Keratinocyte (primary cell): Measurements from ENCODE around the gene WWC1. TPM values are rescaled to one million over a fixed set of nuclear protein-coding genes. Genes with fewer than 3 reads are reported as not detected.

Experiments used
- DNase-seq: peaks from one replicate; pipeline ENCODE4 v3.0.0-alpha.2; 2011; ENCODE audit warnings: low read depth, missing footprints, low spot score
- FAIRE-seq: peaks from 2 replicates; lab custom pipeline; 2011; peaks lifted over from hg19 to GRCh38; lab: Jason Lieb, UNC
- H2AFZ ChIP-seq: 2 replicates; pipeline ENCODE4 v1.6.0; 2012; ENCODE audit warnings: low read length, control low read depth, inconsistent platforms; ENCODE audit not compliant: control insufficient read depth
- H3K27ac ChIP-seq: 2 replicates; pipeline ENCODE4 v1.5.1; 2011; ENCODE audit warnings: low read length; ENCODE audit not compliant: control insufficient read depth, insufficient read depth
- H3K27me3 ChIP-seq: 3 replicates; pipeline ENCODE4 v1.6.0; 2011; ENCODE audit warnings: low read length; ENCODE audit not compliant: control insufficient read depth, insufficient read depth; ENCODE audit errors: extremely low read depth
- H3K36me3 ChIP-seq, 2 experiments: 2 replicates in 1 of 2; 3 replicates in 1 of 2; pipeline ENCODE4 v1.5.1; 2011; ENCODE audit warnings: low read length in 2 of 2, mild to moderate bottlenecking in 1 of 2; ENCODE audit not compliant: control insufficient read depth in 2 of 2, insufficient read depth in 2 of 2; ENCODE audit errors: extremely low read depth in 1 of 2
- H3K4me1 ChIP-seq: 3 replicates; pipeline ENCODE4 v1.5.1; 2011; ENCODE audit warnings: low read length; ENCODE audit not compliant: control insufficient read depth, insufficient read depth; ENCODE audit errors: extremely low read depth
- H3K4me2 ChIP-seq: 3 replicates; pipeline ENCODE4 v1.6.0; 2011; ENCODE audit warnings: low read depth, low read length; ENCODE audit not compliant: control insufficient read depth, insufficient read depth; ENCODE audit errors: extremely low read depth
- H3K4me3 ChIP-seq, 3 experiments: fragments of 200-600 bp in 1 of 3; sonication (generic) in 1 of 3; 2 replicates in 2 of 3; 3 replicates in 1 of 3; pipeline ENCODE4 v1.5.1; 2011 to 2016; ENCODE audit warnings: low read length in 3 of 3, mild to moderate bottlenecking in 3 of 3, control low read depth in 2 of 3, inconsistent platforms in 1 of 3, low read depth in 1 of 3, mixed read lengths in 1 of 3, mixed run types in 1 of 3, moderate library complexity in 1 of 3; ENCODE audit not compliant: control insufficient read depth in 2 of 3, insufficient read depth in 2 of 3; ENCODE audit errors: extremely low read depth in 1 of 3
- H3K79me2 ChIP-seq: 2 replicates; pipeline ENCODE4 v1.6.0; 2012; ENCODE audit warnings: low read length; ENCODE audit not compliant: control insufficient read depth, insufficient read depth
- H3K9ac ChIP-seq: 3 replicates; pipeline ENCODE4 v1.6.0; 2011; ENCODE audit warnings: low read length; ENCODE audit not compliant: control insufficient read depth, insufficient read depth; ENCODE audit errors: extremely low read depth
- H3K9me1 ChIP-seq: 3 replicates; pipeline ENCODE4 v1.6.0; 2011; ENCODE audit warnings: low read length; ENCODE audit not compliant: control insufficient read depth, insufficient read depth; ENCODE audit errors: extremely low read depth
- H3K9me3 ChIP-seq: 2 replicates; pipeline ENCODE4 v1.5.1; 2012; ENCODE audit warnings: low read depth, low read length; ENCODE audit not compliant: control insufficient read depth
- H4K20me1 ChIP-seq: 3 replicates; pipeline ENCODE4 v1.6.0; 2011; ENCODE audit warnings: low read length; ENCODE audit not compliant: control insufficient read depth, insufficient read depth; ENCODE audit errors: extremely low read depth
- EZH2 ChIP-seq: IDR thresholded peaks from one replicate; pipeline ENCODE4 v1.6.1; 2012; ENCODE audit warnings: inconsistent platforms, mild to moderate bottlenecking, low read length, moderate library complexity
- dilution Hi-C: fragments of 300-500 bp; cut with MboI; formaldehyde crosslinking; loops from one replicate; pipeline ENCODE4 v1.7.0; 2020; ENCODE audit warnings: low sequenced_read_pairs; ENCODE audit not compliant: extremely low pct_ligation_motif_present
- polyA plus RNA-seq, 5 experiments: library from polyadenylated mRNA; depleted of rRNA in 3 of 5; stranded (reverse) in 3 of 5; stranded (forward) in 1 of 5; unstranded in 1 of 5; fragments of >200 nt; gene quantifications; 1 replicate in 1 of 5; 2 replicates in 3 of 5; 3 replicates in 1 of 5; pipeline versions ENCODE4 v1.2.1 to v1.2.3, GENCODE V29; 2011 to 2012; ENCODE audit warnings: missing spikeins in 2 of 5, low read depth in 1 of 5, low replicate concordance in 1 of 5
- TF ChIP-seq, protein P1 (sequence below), 3 experiments: IDR thresholded peaks in 1 of 3; conservative IDR thresholded peaks in 1 of 3; optimal IDR thresholded peaks in 1 of 3; 2 replicates in 2 of 3; 3 replicates in 1 of 3; pipeline versions ENCODE3 to v1.5.1; 2011; ENCODE audit warnings: low read length in 3 of 3, mild to moderate bottlenecking in 3 of 3, moderate library complexity in 2 of 3, control low read depth in 1 of 3, inconsistent platforms in 1 of 3; ENCODE audit not compliant: insufficient read depth in 2 of 3; ENCODE audit errors: extremely low read depth in 1 of 3

Gene WWC1
- polyA plus RNA-seq, 1 donor (not counting 4 experiments of a cell fraction or from before 2014, with no cell fraction given) = 19.8 TPM

DNA sequence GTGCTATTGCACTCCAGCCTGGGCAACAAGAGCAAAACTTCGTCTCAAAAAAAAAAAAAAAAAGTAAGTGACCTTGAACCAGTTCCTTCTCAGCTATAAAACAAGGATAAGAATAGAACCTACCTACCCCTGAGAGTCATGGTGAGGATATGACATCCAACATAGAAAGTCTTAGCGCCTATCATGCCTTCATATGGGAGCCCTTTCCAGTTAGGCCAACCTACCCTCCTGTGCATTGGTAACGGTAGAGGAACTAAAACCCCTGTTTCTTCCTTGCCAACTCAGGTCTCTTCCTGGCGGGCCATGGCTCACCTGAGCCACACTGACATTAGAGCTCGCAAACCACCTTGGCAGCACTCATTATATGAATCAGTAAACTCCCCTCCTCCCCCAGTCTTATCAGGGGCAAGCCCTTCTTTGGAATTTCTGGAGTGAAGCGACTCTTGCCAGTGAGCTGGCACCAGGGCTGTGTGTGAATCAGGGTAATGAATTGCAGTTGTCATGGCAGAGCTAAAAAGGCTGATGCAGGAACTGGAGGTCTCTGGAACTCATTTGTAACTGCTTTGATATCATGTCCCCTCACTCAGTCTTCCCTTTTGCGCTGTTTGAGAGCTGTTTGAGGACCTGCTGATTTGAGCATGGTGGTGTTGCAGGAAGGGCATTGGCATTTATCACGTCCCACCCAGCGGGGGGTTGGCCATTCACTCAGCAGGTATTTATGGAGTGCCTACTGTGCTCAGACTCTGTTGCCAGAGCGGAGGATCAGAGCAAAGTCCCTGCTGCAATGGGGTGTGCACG is 10.3 kb downstream of the WWC1 start:
- Histone ChIP-seq H3K36me3 (peaks cover 0 to 4% of the 10 kb centered on the region in 2 experiments), H4K20me1 (peaks cover 4% of the 10 kb centered on the region), H3K4me3 (no peak overlapping the region), H3K9me1 (peaks cover 13% of the 10 kb centered on the region), H3K27ac (peak overlapping the region; percentile 50), H3K4me1 (peaks cover 45% of the 10 kb centered on the region), H3K4me2 (peak overlapping the region; percentile 52), H3K79me2 (peaks cover 75% of the 10 kb centered on the region), H2AFZ (no peak overlapping the region), H3K27me3 (no peaks in the 10 kb centered on the region), H3K9ac (no peak overlapping the region), H3K9me3 (no peaks in the 10 kb centered on the region)
- TF ChIP-seq EZH2 = no peak
- TF ChIP-seq, protein P1, sequence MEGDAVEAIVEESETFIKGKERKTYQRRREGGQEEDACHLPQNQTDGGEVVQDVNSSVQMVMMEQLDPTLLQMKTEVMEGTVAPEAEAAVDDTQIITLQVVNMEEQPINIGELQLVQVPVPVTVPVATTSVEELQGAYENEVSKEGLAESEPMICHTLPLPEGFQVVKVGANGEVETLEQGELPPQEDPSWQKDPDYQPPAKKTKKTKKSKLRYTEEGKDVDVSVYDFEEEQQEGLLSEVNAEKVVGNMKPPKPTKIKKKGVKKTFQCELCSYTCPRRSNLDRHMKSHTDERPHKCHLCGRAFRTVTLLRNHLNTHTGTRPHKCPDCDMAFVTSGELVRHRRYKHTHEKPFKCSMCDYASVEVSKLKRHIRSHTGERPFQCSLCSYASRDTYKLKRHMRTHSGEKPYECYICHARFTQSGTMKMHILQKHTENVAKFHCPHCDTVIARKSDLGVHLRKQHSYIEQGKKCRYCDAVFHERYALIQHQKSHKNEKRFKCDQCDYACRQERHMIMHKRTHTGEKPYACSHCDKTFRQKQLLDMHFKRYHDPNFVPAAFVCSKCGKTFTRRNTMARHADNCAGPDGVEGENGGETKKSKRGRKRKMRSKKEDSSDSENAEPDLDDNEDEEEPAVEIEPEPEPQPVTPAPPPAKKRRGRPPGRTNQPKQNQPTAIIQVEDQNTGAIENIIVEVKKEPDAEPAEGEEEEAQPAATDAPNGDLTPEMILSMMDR (optimal IDR thresholded peaks at IDR 0.05 in 1 of 3, IDR thresholded peaks at IDR 0.05 in 1 of 3, conservative IDR thresholded peaks at IDR 0.05 in 1 of 3; ENCODE audit: extremely low read depth in 1 of 3, insufficient read depth in 2 of 3, low read length in 3 of 3) = no peak
- FAIRE-seq (peak; percentile 97), DNase-seq (peak; percentile 71)
- dilution Hi-C loops = no loop called here

DNA sequence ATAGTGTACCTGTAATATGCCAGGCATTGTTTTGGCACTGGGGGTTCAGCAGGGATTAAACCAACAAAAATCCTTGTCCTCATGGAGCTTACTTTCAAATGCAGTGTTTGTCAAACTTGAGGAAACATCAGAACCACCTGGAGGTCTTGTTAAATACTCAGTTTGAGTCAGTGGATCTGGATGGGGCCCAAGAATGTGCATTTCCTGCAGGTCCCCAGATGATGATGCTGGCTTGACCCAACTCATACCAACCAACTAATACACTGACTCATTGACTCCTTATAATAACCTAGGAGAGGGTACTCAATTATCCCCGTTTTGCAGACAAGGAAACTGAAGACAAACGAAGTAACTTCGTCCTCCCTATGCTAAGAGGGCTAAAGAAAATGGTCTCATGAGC is 11.3 kb downstream of the WWC1 start:
- Histone ChIP-seq H3K9me1 (peaks cover 13% of the 10 kb centered on the region), H3K4me2 (peak overlapping the region; percentile 12), H3K27me3 (no peaks in the 10 kb centered on the region), H3K79me2 (peaks cover 74% of the 10 kb centered on the region), H3K4me1 (peaks cover 44% of the 10 kb centered on the region), H3K27ac (no peak overlapping the region), H3K36me3 (no peaks in the 10 kb centered on the region), H3K9ac (no peak overlapping the region), H4K20me1 (peaks cover 4% of the 10 kb centered on the region), H3K4me3 (no peak overlapping the region), H3K9me3 (no peaks in the 10 kb centered on the region), H2AFZ (no peak overlapping the region)
- dilution Hi-C loops = no loop called here
- TF ChIP-seq, protein P1 (optimal IDR thresholded peaks at IDR 0.05 in 1 of 3, IDR thresholded peaks at IDR 0.05 in 1 of 3, conservative IDR thresholded peaks at IDR 0.05 in 1 of 3; ENCODE audit: extremely low read depth in 1 of 3, insufficient read depth in 2 of 3, low read length in 3 of 3) = no peak
- TF ChIP-seq EZH2 = no peak
- DNase-seq (peak; percentile 66), FAIRE-seq (peak; percentile 32)
